NT2/D1 (cell line): ENCODE data around the gene SCUBE2.

ENCODE experiments used
- SUZ12 ChIP-seq: IDR thresholded peaks from 2 replicates; pipeline ENCODE4 v1.6.1; 2011; ENCODE audit not compliant: insufficient read length, insufficient read depth; ENCODE audit errors: extremely low read depth
- YY1 ChIP-seq: IDR thresholded peaks from 2 replicates; pipeline ENCODE4 v1.6.1; 2011; ENCODE audit not compliant: insufficient read length, insufficient read depth

DNA sequence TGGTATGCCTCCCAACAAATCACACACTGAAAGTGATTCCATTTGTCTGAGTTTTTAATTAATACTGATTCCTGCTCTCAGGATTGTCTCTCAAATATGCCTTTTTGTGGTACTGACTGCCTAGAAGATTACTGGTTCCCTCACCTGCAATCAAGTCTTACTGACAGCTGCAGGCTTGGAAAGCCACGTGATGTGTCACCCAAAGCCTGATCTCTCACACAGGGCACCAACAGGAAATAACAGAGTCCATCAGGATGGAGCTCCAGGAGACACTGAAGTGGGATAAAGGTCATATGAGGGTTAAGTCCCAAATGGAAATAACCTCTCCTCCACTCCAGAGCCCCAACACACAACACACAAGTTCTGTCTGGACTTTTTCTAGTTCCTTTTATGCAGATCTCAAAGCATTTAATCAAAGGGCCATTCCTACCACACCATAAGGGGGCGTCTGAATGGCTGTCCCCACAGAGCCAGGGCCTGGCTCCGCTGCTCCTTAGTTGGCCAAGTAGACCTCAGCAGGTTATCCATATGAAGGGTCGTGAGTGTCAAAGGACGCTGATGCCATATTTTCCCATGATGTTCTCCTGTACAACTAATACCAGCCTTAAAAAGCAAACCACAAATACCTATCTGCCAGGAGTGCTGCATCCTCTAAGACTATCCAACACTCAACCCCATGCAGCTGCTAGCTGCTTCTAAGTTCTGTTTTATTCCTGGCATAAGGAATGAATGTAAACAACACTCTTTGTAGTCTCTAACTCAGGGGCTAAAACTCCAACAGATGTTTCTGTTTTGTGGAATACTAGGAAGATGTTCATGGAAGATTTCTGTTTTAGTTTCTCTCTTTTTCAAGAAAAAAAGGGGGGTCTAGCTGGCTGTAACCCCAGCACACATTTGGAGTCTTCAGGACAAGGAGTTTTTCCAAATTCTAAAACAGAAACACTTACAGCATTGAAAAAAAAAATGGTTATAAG, 13.0 kb downstream of the SCUBE2 start:
- TF ChIP-seq YY1 (no peak), SUZ12 (no peak)
